BLaER1 (cell line): ENCODE measurements around the gene FAM222B.

ENCODE experiments used
- H3K27ac ChIP-seq: shearing (Covaris generic); formaldehyde crosslinking; 2 replicates; pipeline ENCODE4 v1.8.1; 2022
- H3K27me3 ChIP-seq: shearing (Covaris generic); formaldehyde crosslinking; 2 replicates; pipeline ENCODE4 v1.8.1; 2022
- H3K36me3 ChIP-seq: shearing (Covaris generic); formaldehyde crosslinking; 2 replicates; pipeline ENCODE4 v1.8.1; 2022
- H3K4me1 ChIP-seq: shearing (Covaris generic); formaldehyde crosslinking; 2 replicates; pipeline ENCODE4 v1.8.1; 2022
- H3K4me2 ChIP-seq: shearing (Covaris generic); formaldehyde crosslinking; 2 replicates; pipeline ENCODE4 v1.8.1; 2022
- H3K4me3 ChIP-seq: shearing (Covaris generic); formaldehyde crosslinking; 2 replicates; pipeline ENCODE4 v1.8.1; 2022
- H3K9ac ChIP-seq: shearing (Covaris generic); formaldehyde crosslinking; 2 replicates; pipeline ENCODE4 v1.8.1; 2022
- H3K9me3 ChIP-seq: shearing (Covaris generic); formaldehyde crosslinking; 2 replicates; pipeline ENCODE4 v1.8.1; 2022
- H4K20me1 ChIP-seq: shearing (Covaris generic); formaldehyde crosslinking; 2 replicates; pipeline ENCODE4 v1.8.1; 2022
- Cebpa-rat ChIP-seq: shearing (Covaris generic); IDR thresholded peaks from 2 replicates; pipeline ENCODE4 v1.8.1; 2022

Gene FAM222B

GRCh38 chr17:28842282-28843012, at the start of gene FAM222B:
Gene FAM222B (minus strand): TSS chr17:28842790. CDS start chr17:28766667, 76,123 bp downstream.
- H3K36me3 ChIP-seq: no peaks in the 10 kb centered on the region
- H3K4me2 ChIP-seq: peak within 1 kb of the TSS; percentile 99
- peak within 1 kb of the TSS; percentile 95 for H3K4me3 ChIP-seq
- H3K9me3 ChIP-seq: no peaks in the 10 kb centered on the region
- TF ChIP-seq Cebpa-rat: no peak
- peak within 1 kb of the TSS; percentile 92 for H3K9ac ChIP-seq
- peaks cover 47% of the 10 kb centered on the region for H4K20me1 ChIP-seq
- H3K27me3 ChIP-seq: no peaks in the 10 kb centered on the region
- peak within 1 kb of the TSS; percentile 84 for H3K27ac ChIP-seq
- H3K4me1 ChIP-seq: peaks cover 48% of the 10 kb centered on the region

DNA sequence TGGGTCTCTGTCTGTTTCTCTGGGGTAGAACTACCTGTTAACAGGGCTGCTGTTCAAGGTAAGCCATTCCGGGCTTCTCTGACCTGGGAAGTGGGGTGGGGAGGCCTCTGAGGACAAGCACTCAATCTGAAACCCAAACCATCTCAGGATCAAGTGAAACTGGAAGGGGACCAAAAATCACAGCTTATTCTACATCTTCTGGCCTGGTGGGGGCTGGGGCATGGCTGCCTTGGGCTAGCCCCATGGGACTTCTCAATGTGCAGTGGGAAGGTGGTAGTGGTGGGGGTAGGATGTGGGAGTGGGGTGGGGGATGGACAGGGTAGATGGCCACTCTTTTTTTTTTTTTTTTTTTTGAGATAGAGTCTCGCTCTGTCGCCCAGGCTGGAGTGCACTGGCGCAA, 49.4 kb upstream of the FAM222B start:
- peak overlapping the region; percentile 87; the same call in 1 of the 2 replicates for H3K27ac ChIP-seq
- H3K4me3 ChIP-seq: no peak overlapping the region
- no peak for TF ChIP-seq Cebpa-rat
- H3K4me1 ChIP-seq: peaks cover 98% of the 10 kb centered on the region
- H3K9ac ChIP-seq: no peak overlapping the region
- peaks cover 37% of the 10 kb centered on the region for H4K20me1 ChIP-seq
- peak overlapping the region; percentile 98 for H3K4me2 ChIP-seq
- H3K27me3 ChIP-seq: no peaks in the 10 kb centered on the region
- peaks cover 22% of the 10 kb centered on the region; the same call in 1 of the 2 replicates for H3K36me3 ChIP-seq
- peaks cover 3% of the 10 kb centered on the region; the same call in 1 of the 2 replicates for H3K9me3 ChIP-seq

- Histone ChIP-seq H3K4me2 (peak overlapping the region; percentile 98), H3K9ac (no peak overlapping the region)
- TF ChIP-seq Cebpa-rat: no peak
Measured at GRCh38 chr17:28891201-28891600, 48.6 kb upstream of the FAM222B start.

GRCh38 chr17:28889996-28890395, 47.4 kb upstream of the FAM222B start:
- Histone ChIP-seq H3K27ac (no peak overlapping the region), H4K20me1 (peaks cover 46% of the 10 kb centered on the region), H3K36me3 (peaks cover 41% of the 10 kb centered on the region; the same call in 1 of the 2 replicates), H3K4me1 (peaks cover 99% of the 10 kb centered on the region), H3K9ac (no peak overlapping the region), H3K9me3 (peaks cover 3% of the 10 kb centered on the region; the same call in 1 of the 2 replicates), H3K27me3 (no peaks in the 10 kb centered on the region), H3K4me3 (no peak overlapping the region), H3K4me2 (peak overlapping the region; percentile 98)
- TF ChIP-seq Cebpa-rat: no peak

More at GRCh38 chr17:28891201-28891600, 48.6 kb upstream of the FAM222B start:
- H3K27me3 ChIP-seq: no peaks in the 10 kb centered on the region
- peaks cover 3% of the 10 kb centered on the region; the same call in 1 of the 2 replicates for H3K9me3 ChIP-seq
- H3K27ac ChIP-seq: no peak overlapping the region
- peaks cover 39% of the 10 kb centered on the region for H4K20me1 ChIP-seq
- peaks cover 29% of the 10 kb centered on the region; the same call in 1 of the 2 replicates for H3K36me3 ChIP-seq
- peaks cover 99% of the 10 kb centered on the region for H3K4me1 ChIP-seq
- no peak overlapping the region for H3K4me3 ChIP-seq

DNA sequence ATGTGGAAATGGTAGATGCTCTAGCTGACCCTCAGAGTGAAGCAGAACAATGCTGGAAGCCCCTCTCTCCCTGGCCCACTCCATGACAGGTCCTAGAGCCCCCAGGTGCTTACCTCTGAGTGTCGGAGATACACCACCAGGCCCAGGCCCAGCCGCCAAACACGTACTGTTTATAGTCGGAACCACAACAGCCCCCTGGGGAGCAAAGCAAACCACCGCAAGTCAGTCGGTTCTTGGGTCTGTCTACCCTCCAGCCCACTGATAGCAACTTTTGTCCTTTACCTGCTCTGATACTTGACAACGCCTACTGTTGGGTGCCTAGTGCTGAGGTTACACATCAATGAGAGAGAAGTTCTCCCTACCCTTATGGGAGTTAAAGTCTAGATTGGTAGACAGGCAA, 46.2 kb upstream of the FAM222B start:
- H4K20me1 ChIP-seq: peaks cover 56% of the 10 kb centered on the region
- H3K27me3 ChIP-seq: no peaks in the 10 kb centered on the region
- no peak overlapping the region for H3K4me3 ChIP-seq
- peak overlapping the region; percentile 98 for H3K4me2 ChIP-seq
- H3K27ac ChIP-seq: no peak overlapping the region
- peaks cover 3% of the 10 kb centered on the region; the same call in 1 of the 2 replicates for H3K9me3 ChIP-seq
- no peak overlapping the region for H3K9ac ChIP-seq
- no peak for TF ChIP-seq Cebpa-rat
- peaks cover 97% of the 10 kb centered on the region for H3K4me1 ChIP-seq
- peaks cover 52% of the 10 kb centered on the region for H3K36me3 ChIP-seq

DNA sequence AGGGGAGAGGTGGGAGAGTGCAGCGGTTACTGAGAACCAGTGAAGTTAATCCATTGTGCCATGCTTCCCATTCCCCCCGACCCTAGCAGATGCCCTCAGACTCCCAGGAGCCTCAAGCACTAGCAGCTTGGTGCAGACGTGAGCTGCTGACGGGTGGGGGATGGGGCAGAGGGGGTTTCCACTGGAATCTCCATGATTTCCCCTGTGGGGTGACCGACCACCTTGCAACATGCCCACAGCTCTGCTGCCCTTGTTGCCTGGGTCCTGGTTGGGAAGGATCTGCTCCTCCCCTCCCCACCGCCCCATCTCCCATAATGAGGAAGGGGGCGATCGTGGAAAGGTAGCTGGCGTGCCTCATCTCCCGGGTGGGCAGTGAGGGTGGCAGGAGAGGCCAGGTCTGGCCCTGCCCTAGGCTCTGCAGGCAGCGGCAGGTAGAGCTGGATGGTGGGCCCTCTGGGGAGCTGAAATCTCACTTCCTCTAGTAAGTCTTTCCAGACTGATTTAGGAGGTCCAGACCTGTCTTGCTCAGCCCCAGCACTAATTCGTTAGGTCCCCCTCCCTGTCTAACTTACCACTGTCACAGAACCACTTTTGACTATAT, 45.4 kb upstream of the FAM222B start:
- TF ChIP-seq Cebpa-rat: no peak
- H3K4me1 ChIP-seq: peaks cover 96% of the 10 kb centered on the region

GRCh38 chr17:28885951-28886350, 43.4 kb upstream of the FAM222B start:
- Histone ChIP-seq H3K27me3 (no peaks in the 10 kb centered on the region), H3K27ac (peak overlapping the region; percentile 31; the same call in 1 of the 2 replicates), H3K9ac (no peak overlapping the region), H3K9me3 (peaks cover 3% of the 10 kb centered on the region; the same call in 1 of the 2 replicates), H4K20me1 (peaks cover 62% of the 10 kb centered on the region), H3K36me3 (peaks cover 72% of the 10 kb centered on the region), H3K4me3 (no peak overlapping the region), H3K4me2 (peak overlapping the region; percentile 43), H3K4me1 (peaks cover 81% of the 10 kb centered on the region)
- no peak for TF ChIP-seq Cebpa-rat

More for the DNA sequence above, 45.4 kb upstream of the FAM222B start:
- H3K9me3 ChIP-seq: peaks cover 3% of the 10 kb centered on the region; the same call in 1 of the 2 replicates
- peak overlapping the region; percentile 98 for H3K4me2 ChIP-seq
- no peak overlapping the region for H3K4me3 ChIP-seq
- H3K27me3 ChIP-seq: no peaks in the 10 kb centered on the region
- peaks cover 61% of the 10 kb centered on the region for H3K36me3 ChIP-seq
- no peak overlapping the region for H3K27ac ChIP-seq
- peaks cover 62% of the 10 kb centered on the region for H4K20me1 ChIP-seq
- H3K9ac ChIP-seq: no peak overlapping the region

- no peak overlapping the region for H3K9ac ChIP-seq
Measured at GRCh38 chr17:28885363-28885762, 42.8 kb upstream of the FAM222B start.

GRCh38 chr17:28883967-28884702, 41.5 kb upstream of the FAM222B start:
- Histone ChIP-seq H3K27me3 (no peaks in the 10 kb centered on the region), H3K4me1 (peaks cover 63% of the 10 kb centered on the region), H3K4me3 (no peak overlapping the region), H3K9ac (no peak overlapping the region), H3K4me2 (peak overlapping the region; percentile 42), H3K9me3 (no peaks in the 10 kb centered on the region), H3K27ac (0 out of 2 replicates have a peak overlapping the region, but pooled peaks have one; percentile 22), H4K20me1 (peaks cover 55% of the 10 kb centered on the region), H3K36me3 (peaks cover 87% of the 10 kb centered on the region)
- TF ChIP-seq Cebpa-rat: no peak

More at GRCh38 chr17:28885363-28885762, 42.8 kb upstream of the FAM222B start:
- Histone ChIP-seq H3K4me2 (peak overlapping the region; percentile 43; the same call in 1 of the 2 replicates), H3K27me3 (no peaks in the 10 kb centered on the region), H4K20me1 (peaks cover 62% of the 10 kb centered on the region), H3K36me3 (peaks cover 74% of the 10 kb centered on the region), H3K9me3 (no peaks in the 10 kb centered on the region), H3K4me1 (peaks cover 76% of the 10 kb centered on the region), H3K27ac (no peak overlapping the region), H3K4me3 (no peak overlapping the region)
- TF ChIP-seq Cebpa-rat: no peak
